ENCODE results near the gene CDH6. TPM values are rescaled to one million over a fixed set of nuclear protein-coding genes. Genes with fewer than 3 reads are reported as not detected.

CDH6 gene
- polyA plus RNA-seq, 1 donor: 13.1 TPM

DNA sequence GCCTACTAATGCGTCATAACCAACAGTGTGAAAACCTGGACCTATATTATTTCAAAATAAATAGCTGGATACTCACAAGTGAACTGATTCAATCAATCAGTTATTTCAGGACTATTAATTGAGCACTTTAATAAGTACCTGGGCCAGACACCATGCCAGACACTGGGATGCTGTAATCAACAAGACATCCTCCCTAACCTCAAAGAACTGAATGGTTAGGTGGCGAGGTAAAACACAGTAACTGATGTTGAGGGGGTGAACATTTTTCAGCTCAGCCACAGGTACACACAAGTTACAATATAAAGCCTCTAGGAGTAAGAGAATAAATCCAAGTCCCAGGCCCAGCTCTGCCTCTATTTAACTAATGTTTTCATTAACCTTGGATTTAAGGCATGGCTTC, 24.0 kb downstream of the CDH6 start:
- WGBS (ENCODE audit: insufficient coverage, low lambda C conversion rate): no CpG with 5 or more reads among the region's 2 CpGs
- no peak overlapping the region for H3K4me3 ChIP-seq (ENCODE audit: low read length)
- no peak overlapping the region for H3K27ac ChIP-seq (ENCODE audit: low read length)
- no peaks in the 10 kb centered on the region for H3K27me3 ChIP-seq (ENCODE audit: control insufficient read depth, insufficient read depth, low read length)
- peaks cover 46% of the 10 kb centered on the region for H3K4me1 ChIP-seq (ENCODE audit: control insufficient read depth, insufficient read depth, low read length)
- H3K36me3 ChIP-seq (ENCODE audit: control insufficient read depth, insufficient read depth, low read length): no peaks in the 10 kb centered on the region
- no peak for DNase-seq
- H3K9me3 ChIP-seq (ENCODE audit: control insufficient read depth, low read depth, low read length): no peaks in the 10 kb centered on the region

- H3K9me3 ChIP-seq (ENCODE audit: control insufficient read depth, low read depth, low read length): no peaks in the 10 kb centered on the region
- H3K27me3 ChIP-seq (ENCODE audit: control insufficient read depth, insufficient read depth, low read length): no peaks in the 10 kb centered on the region
- 0% methylated on average over 1 of the region's 3 CpGs for WGBS (ENCODE audit: insufficient coverage, low lambda C conversion rate)
- H3K27ac ChIP-seq (ENCODE audit: low read length): peak overlapping the region; percentile 70
- DNase-seq: peak; percentile 82 to 92
- no peaks in the 10 kb centered on the region for H3K36me3 ChIP-seq (ENCODE audit: control insufficient read depth, insufficient read depth, low read length)
- H3K4me3 ChIP-seq (ENCODE audit: low read length): no peak overlapping the region
- H3K4me1 ChIP-seq (ENCODE audit: control insufficient read depth, insufficient read depth, low read length): peaks cover 44% of the 10 kb centered on the region
These were observed 25.5 kb downstream of the CDH6 start for GRCh38 chr5:31218978-31219377.

- Histone ChIP-seq H3K36me3 (ENCODE audit: control insufficient read depth, insufficient read depth, low read length) (no peaks in the 10 kb centered on the region), H3K4me1 (ENCODE audit: control insufficient read depth, insufficient read depth, low read length) (peaks cover 31% of the 10 kb centered on the region), H3K9me3 (ENCODE audit: control insufficient read depth, low read depth, low read length) (no peaks in the 10 kb centered on the region), H3K27ac (ENCODE audit: low read length) (peak overlapping the region; percentile 5), H3K27me3 (ENCODE audit: control insufficient read depth, insufficient read depth, low read length) (no peaks in the 10 kb centered on the region), H3K4me3 (ENCODE audit: low read length) (no peak overlapping the region)
- no CpG with 5 or more reads among the region's 3 CpGs for WGBS (ENCODE audit: insufficient coverage, low lambda C conversion rate)
- DNase-seq: peak in 1 of 2 donors; percentile 65
These were observed 27.5 kb downstream of the CDH6 start for GRCh38 chr5:31221001-31221400.

DNA sequence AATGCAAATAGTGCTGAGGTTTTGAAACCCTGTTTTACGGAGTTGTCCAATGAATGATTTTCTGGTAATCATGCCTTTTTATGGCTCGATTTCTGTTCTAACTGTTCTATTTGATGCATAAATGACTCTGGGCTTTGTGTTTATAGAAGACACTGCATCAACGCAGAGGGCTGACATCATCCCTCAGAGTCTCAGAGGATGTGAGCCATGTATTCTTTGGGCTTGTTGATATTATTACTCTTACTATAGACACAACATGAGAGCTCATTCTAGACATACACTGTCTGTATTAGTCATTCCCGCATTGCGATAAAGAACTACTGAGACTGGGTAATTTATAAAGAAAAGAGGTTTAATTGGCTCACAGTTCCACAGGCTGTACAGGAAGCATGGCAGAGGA, 31.6 kb downstream of the CDH6 start:
- no peak for DNase-seq
- H3K27me3 ChIP-seq (ENCODE audit: control insufficient read depth, insufficient read depth, low read length): no peaks in the 10 kb centered on the region
- H3K4me3 ChIP-seq (ENCODE audit: low read length): no peak overlapping the region
- H3K36me3 ChIP-seq (ENCODE audit: control insufficient read depth, insufficient read depth, low read length): no peaks in the 10 kb centered on the region
- no CpG with 5 or more reads among the region's 5 CpGs for WGBS (ENCODE audit: insufficient coverage, low lambda C conversion rate)
- H3K27ac ChIP-seq (ENCODE audit: low read length): no peak overlapping the region
- peaks cover 8% of the 10 kb centered on the region for H3K4me1 ChIP-seq (ENCODE audit: control insufficient read depth, insufficient read depth, low read length)
- H3K9me3 ChIP-seq (ENCODE audit: control insufficient read depth, low read depth, low read length): no peaks in the 10 kb centered on the region

DNA sequence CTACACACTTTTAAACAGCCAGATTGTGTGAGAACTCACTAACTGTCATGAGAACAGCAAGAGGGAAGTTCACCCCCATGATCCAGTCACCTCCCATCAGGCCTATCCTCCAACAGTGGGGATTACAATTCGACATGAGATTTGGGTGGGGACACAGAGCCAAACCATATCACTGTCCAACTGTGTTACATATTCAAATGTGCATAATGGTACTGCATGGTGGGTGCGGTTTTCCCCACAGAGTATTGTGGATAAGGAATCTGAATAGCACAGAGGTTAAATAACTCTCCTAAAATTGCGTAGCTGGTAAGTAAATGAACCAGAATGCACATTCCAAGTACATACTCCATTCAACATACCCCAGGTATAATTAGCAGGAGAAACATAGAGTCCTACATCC, 32.1 kb downstream of the CDH6 start:
- 100% methylated on average over 1 of the region's 3 CpGs for WGBS (ENCODE audit: insufficient coverage, low lambda C conversion rate)
- peaks cover 7% of the 10 kb centered on the region for H3K4me1 ChIP-seq (ENCODE audit: control insufficient read depth, insufficient read depth, low read length)
- DNase-seq: no peak
- no peaks in the 10 kb centered on the region for H3K27me3 ChIP-seq (ENCODE audit: control insufficient read depth, insufficient read depth, low read length)
- no peaks in the 10 kb centered on the region for H3K9me3 ChIP-seq (ENCODE audit: control insufficient read depth, low read depth, low read length)
- no peak overlapping the region for H3K27ac ChIP-seq (ENCODE audit: low read length)
- H3K4me3 ChIP-seq (ENCODE audit: low read length): no peak overlapping the region
- no peaks in the 10 kb centered on the region for H3K36me3 ChIP-seq (ENCODE audit: control insufficient read depth, insufficient read depth, low read length)

DNA sequence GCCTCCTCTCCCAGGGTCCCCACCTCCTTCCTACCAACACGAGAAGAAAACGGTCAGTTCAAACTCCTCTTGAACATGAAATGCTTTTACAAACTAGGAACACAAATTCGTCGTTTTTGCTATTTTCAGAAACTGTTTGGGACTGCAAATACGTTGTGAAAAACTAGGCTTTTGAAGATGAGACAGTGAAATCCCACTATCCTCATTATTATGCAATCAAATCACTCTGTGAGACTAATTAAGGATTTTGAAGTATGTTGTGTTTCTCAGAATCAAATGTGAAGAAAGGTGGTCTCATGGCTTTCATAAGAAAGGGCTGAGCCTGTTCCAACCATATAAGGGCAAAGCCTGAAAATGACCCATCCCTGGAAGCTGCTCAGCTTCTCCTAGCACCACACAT, 33.2 kb downstream of the CDH6 start:
- DNase-seq: no peak
- peaks cover 5% of the 10 kb centered on the region for H3K4me1 ChIP-seq (ENCODE audit: control insufficient read depth, insufficient read depth, low read length)
- no peak overlapping the region for H3K4me3 ChIP-seq (ENCODE audit: low read length)
- H3K27ac ChIP-seq (ENCODE audit: low read length): no peak overlapping the region
- H3K36me3 ChIP-seq (ENCODE audit: control insufficient read depth, insufficient read depth, low read length): no peaks in the 10 kb centered on the region
- 98% methylated on average over 5 of the region's 5 CpGs for WGBS (ENCODE audit: insufficient coverage, low lambda C conversion rate)
- H3K27me3 ChIP-seq (ENCODE audit: control insufficient read depth, insufficient read depth, low read length): no peaks in the 10 kb centered on the region
- H3K9me3 ChIP-seq (ENCODE audit: control insufficient read depth, low read depth, low read length): no peaks in the 10 kb centered on the region

- H3K27ac ChIP-seq (ENCODE audit: low read length): no peak overlapping the region
- no peaks in the 10 kb centered on the region for H3K27me3 ChIP-seq (ENCODE audit: control insufficient read depth, insufficient read depth, low read length)
- no peak overlapping the region for H3K4me3 ChIP-seq (ENCODE audit: low read length)
- no peaks in the 10 kb centered on the region for H3K36me3 ChIP-seq (ENCODE audit: control insufficient read depth, insufficient read depth, low read length)
- DNase-seq: no peak
- H3K9me3 ChIP-seq (ENCODE audit: control insufficient read depth, low read depth, low read length): no peaks in the 10 kb centered on the region
- H3K4me1 ChIP-seq (ENCODE audit: control insufficient read depth, insufficient read depth, low read length): peaks cover 5% of the 10 kb centered on the region
- no CpG with 5 or more reads among the region's 2 CpGs for WGBS (ENCODE audit: insufficient coverage, low lambda C conversion rate)
These were observed 35.8 kb downstream of the CDH6 start for GRCh38 chr5:31229266-31229665.

DNA sequence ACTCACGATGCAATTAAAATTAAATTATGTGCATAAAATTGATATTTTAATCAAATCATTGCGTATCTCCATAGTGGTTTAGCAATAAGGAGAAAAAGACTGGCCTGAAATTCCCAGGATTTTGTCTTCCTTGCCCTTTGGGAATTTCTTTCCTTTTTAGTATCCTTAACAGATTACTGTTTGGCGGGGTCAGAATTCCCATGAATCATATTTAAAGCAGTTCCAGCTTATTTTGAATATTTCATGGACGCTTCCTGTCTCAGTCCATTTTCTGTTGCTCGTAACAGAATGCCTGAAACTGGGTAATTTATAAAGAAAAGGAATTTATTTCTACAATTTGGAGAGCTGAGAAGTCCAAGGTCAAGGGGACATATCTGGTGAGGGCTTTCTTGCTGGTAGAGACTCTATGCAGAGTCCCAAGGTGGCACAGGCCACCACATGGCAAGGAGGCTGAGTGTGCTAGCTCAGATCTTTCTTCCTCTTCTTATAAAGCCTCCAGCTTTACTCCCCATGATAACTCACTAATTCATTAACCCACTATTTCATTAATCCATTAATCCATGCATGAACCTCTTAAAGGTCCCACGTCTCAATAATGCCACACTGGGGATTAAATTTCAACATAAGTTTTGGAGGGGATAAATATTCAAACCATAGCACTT, 37.8 kb downstream of the CDH6 start:
- WGBS (ENCODE audit: insufficient coverage, low lambda C conversion rate): 94% methylated on average over 4 of the region's 6 CpGs
- no peak for DNase-seq
- no peaks in the 10 kb centered on the region for H3K27me3 ChIP-seq (ENCODE audit: control insufficient read depth, insufficient read depth, low read length)
- H3K36me3 ChIP-seq (ENCODE audit: control insufficient read depth, insufficient read depth, low read length): no peaks in the 10 kb centered on the region
- H3K9me3 ChIP-seq (ENCODE audit: control insufficient read depth, low read depth, low read length): no peaks in the 10 kb centered on the region
- H3K4me1 ChIP-seq (ENCODE audit: control insufficient read depth, insufficient read depth, low read length): peaks cover 5% of the 10 kb centered on the region
- no peak overlapping the region for H3K27ac ChIP-seq (ENCODE audit: low read length)
- H3K4me3 ChIP-seq (ENCODE audit: low read length): no peak overlapping the region

- Histone ChIP-seq H3K9me3 (ENCODE audit: control insufficient read depth, low read depth, low read length) (no peaks in the 10 kb centered on the region), H3K36me3 (ENCODE audit: control insufficient read depth, insufficient read depth, low read length) (no peaks in the 10 kb centered on the region), H3K27me3 (ENCODE audit: control insufficient read depth, insufficient read depth, low read length) (no peaks in the 10 kb centered on the region), H3K4me3 (ENCODE audit: low read length) (no peak overlapping the region), H3K27ac (ENCODE audit: low read length) (peak overlapping the region; percentile 26), H3K4me1 (ENCODE audit: control insufficient read depth, insufficient read depth, low read length) (peaks cover 6% of the 10 kb centered on the region)
- peak; percentile 31 to 51 for DNase-seq
- 0% methylated on average over 1 of the region's 4 CpGs for WGBS (ENCODE audit: insufficient coverage, low lambda C conversion rate)
These were observed 38.9 kb downstream of the CDH6 start for GRCh38 chr5:31232273-31232888.

GRCh38 chr5:31235381-31235780, 41.9 kb downstream of the CDH6 start:
- Histone ChIP-seq H3K27ac (ENCODE audit: low read length) (no peak overlapping the region), H3K36me3 (ENCODE audit: control insufficient read depth, insufficient read depth, low read length) (no peaks in the 10 kb centered on the region), H3K27me3 (ENCODE audit: control insufficient read depth, insufficient read depth, low read length) (no peaks in the 10 kb centered on the region), H3K4me3 (ENCODE audit: low read length) (no peak overlapping the region), H3K4me1 (ENCODE audit: control insufficient read depth, insufficient read depth, low read length) (peaks cover 11% of the 10 kb centered on the region), H3K9me3 (ENCODE audit: control insufficient read depth, low read depth, low read length) (no peaks in the 10 kb centered on the region)
- WGBS (ENCODE audit: insufficient coverage, low lambda C conversion rate): 64% methylated on average over 3 of the region's 3 CpGs
- DNase-seq: no peak

- Histone ChIP-seq H3K27ac (ENCODE audit: low read length) (no peak overlapping the region), H3K4me1 (ENCODE audit: control insufficient read depth, insufficient read depth, low read length) (peaks cover 8% of the 10 kb centered on the region), H3K36me3 (ENCODE audit: control insufficient read depth, insufficient read depth, low read length) (no peaks in the 10 kb centered on the region), H3K9me3 (ENCODE audit: control insufficient read depth, low read depth, low read length) (no peaks in the 10 kb centered on the region), H3K27me3 (ENCODE audit: control insufficient read depth, insufficient read depth, low read length) (no peaks in the 10 kb centered on the region), H3K4me3 (ENCODE audit: low read length) (no peak overlapping the region)
- DNase-seq: no peak
- no CpG with 5 or more reads among the region's 6 CpGs for WGBS (ENCODE audit: insufficient coverage, low lambda C conversion rate)
These were observed 42.9 kb downstream of the CDH6 start for GRCh38 chr5:31236339-31236738.
